K562 (cell line): ENCODE results near the gene ZBTB49. TPM values are rescaled to one million over a fixed set of nuclear protein-coding genes. Genes with fewer than 3 reads are reported as not detected.
A peak's percentile ranks its signal among the peaks of the same experiment; 100 is the strongest.

ENCODE experiments used
- ATAC-seq: fragments of 200-7000 bp; cut with Tn5 transposase; 3 replicates; pipeline ENCODE4 v1.9.1; 2020; ENCODE audit warnings: moderate library complexity
- BruUV-seq: library from RNA; stranded (reverse); fragments of 400-500 nt; replicated peaks from 2 replicates; lab custom pipeline; 2021; lab: Mats Ljungman, UMichigan
- CTCF ChIA-PET: fragments of 300-600 bp; formaldehyde crosslinking; extraction: SDS; loops from one replicate; lab custom pipeline; 2021; ENCODE audit warnings: low intra/inter-chr PET ratio; lab: Yijun Ruan, JAX
- POLR2A ChIA-PET: fragments of 300-600, 350-650 bp; sonication (Branson Sonifier 250); formaldehyde crosslinking; extraction: SDS; loops from one replicate; lab custom pipeline; 2021; ENCODE audit warnings: antibody characterized with exemption, inconsistent platforms; lab: Yijun Ruan, JAX
- DNase-seq, 4 experiments: peaks; one replicate each; pipeline versions ENCODE4 v3.0.0 to v3.0.0-alpha.2; 2011 to 2018; ENCODE audit warnings: low spot score in 3 of 4, mixed read lengths in 3 of 4; ENCODE audit errors: extremely low read depth in 1 of 4
- FAIRE-seq: peaks from 2 replicates; lab custom pipeline; 2011; peaks lifted over from hg19 to GRCh38; lab: Jason Lieb, UNC
- H2AFZ ChIP-seq: 2 replicates; pipeline ENCODE4 v1.6.0; 2011; ENCODE audit warnings: low read depth, low read length, control low read depth, inconsistent platforms
- H3K27ac ChIP-seq: fragments of 200-600 bp; 3 replicates; pipeline ENCODE4 v1.8.0; 2011; ENCODE audit warnings: low read depth, mild to moderate bottlenecking, control low read depth, inconsistent platforms, low read length, moderate library complexity, mixed read lengths; ENCODE audit errors: extremely low read depth
- H3K27me3 ChIP-seq, 2 experiments: fragments of 300-600 bp in 1 of 2; 2 replicates in 1 of 2; 3 replicates in 1 of 2; pipeline versions ENCODE4 v1.6.0 to v1.8.0; 2011; ENCODE audit warnings: inconsistent platforms in 2 of 2, low read length in 2 of 2, mild to moderate bottlenecking in 1 of 2, mixed read lengths in 1 of 2, moderate library complexity in 1 of 2; ENCODE audit not compliant: control insufficient read depth in 2 of 2, insufficient read depth in 2 of 2
- H3K36me3 ChIP-seq: fragments of 300-600 bp; 3 replicates; pipeline ENCODE4 v1.8.0; 2011; ENCODE audit warnings: mild to moderate bottlenecking, low read length, inconsistent platforms; ENCODE audit not compliant: control insufficient read depth, insufficient read depth
- H3K4me1 ChIP-seq, 2 experiments: fragments of 200-600 bp in 1 of 2; replicated peaks in 1 of 2; 2 replicates in 1 of 2; 3 replicates in 1 of 2; pipeline versions ENCODE4 v1.5.1 to v1.8.0; 2011; ENCODE audit warnings: inconsistent platforms in 2 of 2, low read length in 2 of 2, mild to moderate bottlenecking in 1 of 2, mixed read lengths in 1 of 2, moderate library complexity in 1 of 2; ENCODE audit not compliant: control insufficient read depth in 2 of 2, insufficient read depth in 2 of 2
- H3K4me2 ChIP-seq: 2 replicates; pipeline ENCODE4 v1.6.1; 2011; ENCODE audit warnings: low read length, control low read depth, inconsistent platforms, mixed read lengths; ENCODE audit not compliant: insufficient read depth
- H3K4me3 ChIP-seq: fragments of 200-600 bp; sonication (generic), shearing (Covaris generic); 2 replicates; pipeline ENCODE4 v1.5.1; 2016; ENCODE audit warnings: control low read depth, inconsistent platforms
- H3K79me2 ChIP-seq: fragments of 200-600 bp; 3 replicates; pipeline ENCODE4 v1.8.0; 2011; ENCODE audit warnings: low read length, inconsistent platforms; ENCODE audit not compliant: control insufficient read depth, insufficient read depth
- H3K9ac ChIP-seq, 2 experiments: 2 replicates each; pipeline versions ENCODE4 v1.6.0 to v1.6.1; 2011; ENCODE audit warnings: low read depth in 2 of 2, low read length in 2 of 2, control low read depth in 1 of 2, inconsistent platforms in 1 of 2, mild to moderate bottlenecking in 1 of 2, mixed read lengths in 1 of 2; ENCODE audit not compliant: insufficient read depth in 1 of 2
- H3K9me1 ChIP-seq: one replicate; pipeline ENCODE4 v1.6.0; 2011; ENCODE audit warnings: inconsistent platforms, mild to moderate bottlenecking, low read length, moderate library complexity; ENCODE audit not compliant: control insufficient read depth, insufficient read depth
- H3K9me3 ChIP-seq: replicated peaks from 2 replicates; pipeline ENCODE4 v1.5.1; 2011; ENCODE audit warnings: low read depth, low read length, inconsistent platforms; ENCODE audit not compliant: control insufficient read depth, insufficient read depth
- H4K20me1 ChIP-seq: replicated peaks from 2 replicates; pipeline ENCODE4 v1.6.1; 2011; ENCODE audit warnings: low read length, inconsistent platforms, mixed read lengths; ENCODE audit not compliant: control insufficient read depth, insufficient read depth
- CEBPG ChIP-seq, 3 experiments: fragments of 200-800 bp in 1 of 3; sonication (Bioruptor generic) in 1 of 3; sonication (generic) in 1 of 3; formaldehyde crosslinking in 1 of 3; IDR thresholded peaks in 2 of 3; conservative IDR thresholded peaks in 1 of 3; 2 replicates each; pipeline versions ENCODE4 v1.6.1 to v1.8.0; 2016 to 2022; ENCODE audit warnings: missing compliant biosample characterization in 2 of 3, missing genetic modification characterization in 2 of 3, mild to moderate bottlenecking in 1 of 3, missing genetic modification reagents in 1 of 3
- MCM2 ChIP-seq: fragments of 450-650 bp; IDR thresholded peaks from 2 replicates; pipeline ENCODE4 v1.6.1; 2017; ENCODE audit warnings: low read depth, mild to moderate bottlenecking
- PRDM10 ChIP-seq: fragments of 450-650 bp; IDR thresholded peaks from 2 replicates; pipeline ENCODE4 v1.6.1; 2018; ENCODE audit not compliant: partially characterized antibody
- ZBED1 ChIP-seq: IDR thresholded peaks from 2 replicates; pipeline ENCODE4 v1.6.1; 2014
- ZNF780A ChIP-seq: fragments of 250-450 bp; sonication (Bioruptor Pico); IDR thresholded peaks from 2 replicates; pipeline ENCODE4 v1.5.0; 2021; ENCODE audit warnings: mild to moderate bottlenecking
- WGBS: fragments of 100-300 bp; shearing (Covaris generic); methylation state at CpG from one replicate; pipeline ENCODE4 v1.1.6; 2016; ENCODE audit warnings: low coverage, mixed read lengths; ENCODE audit not compliant: insufficient coverage; ENCODE audit errors: missing lambda C conversion rate; 5-methylcytosine and 5-hydroxymethylcytosine counted together
- in situ Hi-C: fragments of 300-500 bp; cut with MboI; formaldehyde crosslinking; loops from 4 replicates; pipeline ENCODE4 v1.15.0; 2018; ENCODE audit warnings: inconsistent platforms, mixed read lengths
- intact Hi-C: fragments of 100-400 bp; cut with micrococcal nuclease; formaldehyde crosslinking; loops from 2 replicates; pipeline ENCODE4 v1.14.2; 2022
- polyA plus RNA-seq, 8 experiments: library from polyadenylated mRNA; depleted of rRNA in 4 of 8; stranded (reverse) in 5 of 8; unstranded in 3 of 8; fragments of >200 nt; fragmentation: Nextera tagmentation in 2 of 8; fragmentation: Illumina TruSeq in 1 of 8; extraction: Ambion mirVana in 2 of 8; extraction: Trizol in 1 of 8; gene quantifications; 2 replicates each; pipeline versions ENCODE4 v1.2.1 to v1.2.3, GENCODE V29; 2011 to 2014; ENCODE audit warnings: inconsistent platforms in 1 of 8, missing spikeins in 1 of 8
- total RNA-seq, 7 experiments: library from RNA; depleted of rRNA in 6 of 7; stranded (reverse); fragments of >200 nt in 6 of 7; fragmentation: Illumina TruSeq in 2 of 7; extraction: Trizol in 2 of 7; gene quantifications; 2 replicates each; pipeline versions ENCODE4 v1.2.1 to v1.2.3, GENCODE V29; 2011 to 2021; ENCODE audit warnings: low replicate concordance in 1 of 7

Gene ZBTB49
- total and polyA plus RNA-seq, 9 of the 15 experiments (the other 6 are each of a cell fraction or from before 2014, with no cell fraction given) = 0.49 to 8.0 (median 4.2) TPM

- ChIA-PET CTCF (no interaction called here), POLR2A (interaction anchor here (0.5 kb wide), 1 partner anchor 152 kb away, joined by 3 read pairs; no protein-coding TSS in a partner anchor)
- DNase-seq (no peak), FAIRE-seq (no peak), ATAC-seq (no peak)
- peaks cover 0 to 7% of the 10 kb centered on the region in 2 experiments; a peak in 1 of 5 replicates for H3K4me1 ChIP-seq
- 0% methylated on average over 1 of the region's 1 CpG for WGBS
- H3K27me3 ChIP-seq = peaks cover 50 to 61% of the 10 kb centered on the region in 2 experiments
- H3K9me1 ChIP-seq = no peaks in the 10 kb centered on the region
- TF ChIP-seq ZBED1 (no peak), CEBPG (CRISPR knock-in tag; IDR thresholded peaks at IDR 0.05) (no peak), CEBPG (tag; conservative IDR thresholded peaks at IDR 0.05 in 1 of 2, IDR thresholded peaks at IDR 0.05 in 1 of 2) (peak; percentile 25 to 46; a peak in 2 of 4 replicates), PRDM10 (no peak), MCM2 (no peak), ZNF780A (no peak)
- in situ Hi-C loops (no loop called here), intact Hi-C loops (no loop called here)
- no peaks in the 10 kb centered on the region for H3K9me3 ChIP-seq
- H3K4me2 ChIP-seq = no peak overlapping the region
- H3K27ac ChIP-seq = no peak overlapping the region
- H3K4me3 ChIP-seq = no peak overlapping the region
- no peaks in the 10 kb centered on the region for H3K79me2 ChIP-seq
- H4K20me1 ChIP-seq = no peaks in the 10 kb centered on the region
- no peaks in the 10 kb centered on the region for H3K36me3 ChIP-seq
- no peak overlapping the region for H3K9ac ChIP-seq
- H2AFZ ChIP-seq = no peak overlapping the region
- BruUV-seq = no TSS peak
Observed at GRCh38 chr4:4355302-4355701, 65.3 kb downstream of the ZBTB49 start.
